Endothelial cell of umbilical vein (primary cell): Measurements from ENCODE around the gene ANGEL2. TPM values are rescaled to one million over a fixed set of nuclear protein-coding genes. Genes with fewer than 3 reads are reported as not detected.

Source experiments
- BruUV-seq: library from RNA; stranded (reverse); fragments of 400-500 nt; replicated peaks from 2 replicates; lab custom pipeline; 2021; lab: Mats Ljungman, UMichigan
- CTCF ChIA-PET: fragments of 300-600, 350-600 bp; sonication (Branson Sonifier 250); formaldehyde crosslinking; loops from one replicate; lab custom pipeline; 2021; ENCODE audit warnings: antibody characterized with exemption, inconsistent platforms; lab: Charles Lee
- POLR2A ChIA-PET: fragments of 300-600, 350-600 bp; sonication (Branson Sonifier 250); formaldehyde crosslinking; loops from one replicate; lab custom pipeline; 2021; ENCODE audit warnings: antibody characterized with exemption, inconsistent platforms; lab: Charles Lee
- DNase-seq: peaks from one replicate; pipeline ENCODE4 v3.0.0-alpha.2; 2011; ENCODE audit warnings: low read depth, low spot score
- FAIRE-seq: peaks from 2 replicates; lab custom pipeline; 2011; peaks lifted over from hg19 to GRCh38; lab: Jason Lieb, UNC
- H2AFZ ChIP-seq: 2 replicates; pipeline ENCODE4 v1.6.0; 2012; ENCODE audit warnings: low read depth, low read length, control low read depth, inconsistent platforms
- H3K27ac ChIP-seq: 2 replicates; pipeline ENCODE4 v1.5.1; 2011; ENCODE audit warnings: low read depth, mild to moderate bottlenecking, control low read depth, low read length, moderate library complexity; ENCODE audit not compliant: insufficient read depth
- H3K27me3 ChIP-seq, 2 experiments: 2 replicates each; pipeline versions ENCODE4 v1.6.0 to v1.6.1; 2011; ENCODE audit warnings: low read length in 2 of 2, mixed read lengths in 1 of 2; ENCODE audit not compliant: control insufficient read depth in 2 of 2, insufficient read depth in 2 of 2
- H3K36me3 ChIP-seq, 2 experiments: 2 replicates in 1 of 2; 3 replicates in 1 of 2; pipeline ENCODE4 v1.5.1; 2011; ENCODE audit warnings: low read length in 2 of 2, mild to moderate bottlenecking in 1 of 2, moderate library complexity in 1 of 2; ENCODE audit not compliant: control insufficient read depth in 2 of 2, insufficient read depth in 2 of 2; ENCODE audit errors: extremely low read depth in 1 of 2
- H3K4me1 ChIP-seq: 3 replicates; pipeline ENCODE4 v1.5.1; 2011; ENCODE audit warnings: mild to moderate bottlenecking, low read length; ENCODE audit not compliant: control insufficient read depth, insufficient read depth; ENCODE audit errors: extremely low read depth
- H3K4me2 ChIP-seq: 2 replicates; pipeline ENCODE4 v1.6.1; 2011; ENCODE audit warnings: low read length, control low read depth, mixed read lengths; ENCODE audit not compliant: insufficient read depth
- H3K4me3 ChIP-seq, 3 experiments: fragments of 200-600 bp in 1 of 3; sonication (generic), shearing (Covaris generic) in 1 of 3; replicated peaks in 1 of 3; 2 replicates each; pipeline ENCODE4 v1.5.1; 2011 to 2016; ENCODE audit warnings: control low read depth in 3 of 3, low read length in 3 of 3, mild to moderate bottlenecking in 2 of 3, inconsistent platforms in 1 of 3, low read depth in 1 of 3, moderate library complexity in 1 of 3; ENCODE audit not compliant: insufficient read depth in 1 of 3
- H3K79me2 ChIP-seq: 2 replicates; pipeline ENCODE4 v1.6.0; 2012; ENCODE audit warnings: low read length, inconsistent platforms; ENCODE audit not compliant: control insufficient read depth, insufficient read depth
- H3K9ac ChIP-seq: replicated peaks from 2 replicates; pipeline ENCODE3; 2011; ENCODE audit warnings: low read length, control low read depth; ENCODE audit not compliant: insufficient read depth; ENCODE audit errors: extremely low read depth
- H3K9me1 ChIP-seq: replicated peaks from 3 replicates; pipeline ENCODE4 v1.6.0; 2011; ENCODE audit warnings: mild to moderate bottlenecking, low read length; ENCODE audit not compliant: control insufficient read depth, insufficient read depth; ENCODE audit errors: extremely low read depth
- H3K9me3 ChIP-seq: replicated peaks from 2 replicates; pipeline ENCODE4 v1.5.1; 2012; ENCODE audit warnings: low read length, inconsistent platforms; ENCODE audit not compliant: control insufficient read depth, insufficient read depth
- H4K20me1 ChIP-seq: replicated peaks from 2 replicates; pipeline ENCODE3; 2011; ENCODE audit warnings: mild to moderate bottlenecking, low read length; ENCODE audit not compliant: control insufficient read depth, insufficient read depth; ENCODE audit errors: extremely low read depth
- EZH2 ChIP-seq: IDR thresholded peaks from 2 replicates; pipeline ENCODE4 v1.6.1; 2012; ENCODE audit warnings: borderline replicate concordance, low read depth, mild to moderate bottlenecking, moderate library complexity, low read length, inconsistent platforms; ENCODE audit not compliant: severe bottlenecking
- FOS ChIP-seq: IDR thresholded peaks from 2 replicates; pipeline ENCODE4 v1.6.1; 2011; ENCODE audit warnings: mild to moderate bottlenecking, low read length, moderate library complexity, borderline replicate concordance; ENCODE audit not compliant: insufficient read depth
- GATA2 ChIP-seq: IDR thresholded peaks from 2 replicates; pipeline ENCODE4 v1.7.0; 2011; ENCODE audit warnings: low read depth, mild to moderate bottlenecking, moderate library complexity, mixed read lengths, low read length; ENCODE audit not compliant: insufficient read length, insufficient read depth
- JUN ChIP-seq: IDR thresholded peaks from 2 replicates; pipeline ENCODE4 v1.6.1; 2011; ENCODE audit warnings: borderline replicate concordance, low read depth; ENCODE audit not compliant: insufficient read length, insufficient read depth
- MYC ChIP-seq: IDR thresholded peaks from one replicate; pipeline ENCODE4 v1.6.1; 2011; ENCODE audit warnings: mild to moderate bottlenecking, low read depth, low read length
- POLR2A ChIP-seq: IDR thresholded peaks from 2 replicates; pipeline ENCODE4 v1.6.1; 2012; ENCODE audit warnings: low read depth, mild to moderate bottlenecking, control low read depth, low read length
- POLR2AphosphoS5 ChIP-seq: IDR thresholded peaks from 2 replicates; pipeline ENCODE4 v1.6.1; 2012; ENCODE audit warnings: low read depth, mild to moderate bottlenecking, control low read depth, low read length, moderate library complexity; ENCODE audit not compliant: insufficient read depth
- dilution Hi-C: fragments of 300-500 bp; cut with MboI; formaldehyde crosslinking; loops from one replicate; pipeline ENCODE4 v1.15.0; 2019; ENCODE audit warnings: low sequenced_read_pairs; ENCODE audit not compliant: extremely low pct_ligation_motif_present
- intact Hi-C: fragments of 100-400 bp; cut with micrococcal nuclease; formaldehyde crosslinking; loops from one replicate; pipeline ENCODE4 v1.10.0; 2022
- polyA plus RNA-seq, 4 experiments: library from polyadenylated mRNA; depleted of rRNA in 3 of 4; stranded (reverse) in 3 of 4; unstranded in 1 of 4; fragments of >200 nt; gene quantifications; 2 replicates each; pipeline versions ENCODE4 v1.2.1 to v1.2.3, GENCODE V29; 2011 to 2012; ENCODE audit warnings: missing spikeins in 1 of 4
- total RNA-seq: library from RNA; stranded (reverse); gene quantifications from 2 replicates; pipeline ENCODE4 v1.2.3, GENCODE V29; 2021
- TF ChIP-seq, protein P1 (sequence below), 2 donors: IDR thresholded peaks; 1 replicate in 1 of 2; 2 replicates in 1 of 2; pipeline ENCODE4 v1.5.1; 2011; ENCODE audit warnings: low read length in 2 of 2, mild to moderate bottlenecking in 2 of 2, moderate library complexity in 2 of 2, control low read depth in 1 of 2, inconsistent platforms in 1 of 2, low read depth in 1 of 2; ENCODE audit not compliant: insufficient read depth in 1 of 2; ENCODE audit errors: extremely low read depth in 1 of 2
- TF ChIP-seq, protein P2 (sequence below): IDR thresholded peaks from 2 replicates; pipeline ENCODE4 v1.6.1; 2011; ENCODE audit not compliant: insufficient read depth, insufficient read length

The ANGEL2 gene
- total and polyA plus RNA-seq, 2 donors (not counting 3 experiments of a cell fraction or from before 2014, with no cell fraction given): 11.9 to 39.1 TPM

DNA sequence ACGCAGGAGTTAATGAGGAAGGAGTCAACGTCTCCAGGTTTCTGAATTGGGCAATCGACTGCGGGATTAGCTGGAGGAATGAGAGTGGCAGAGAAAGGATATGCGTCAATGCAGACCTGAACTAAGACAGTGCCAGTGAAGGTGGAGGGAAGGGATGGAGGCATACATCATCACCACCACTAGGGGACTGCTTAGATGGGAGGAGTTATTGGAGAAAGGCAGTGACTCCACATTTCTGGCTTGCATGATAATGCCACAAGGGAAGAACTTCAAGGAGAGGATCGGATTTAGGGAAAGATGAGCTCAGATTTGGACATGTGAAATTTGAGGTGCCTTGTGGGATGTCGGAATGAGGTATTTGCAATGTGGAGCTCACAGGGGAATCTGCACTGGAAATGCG is 47.9 kb downstream of the ANGEL2 start:
- H2AFZ ChIP-seq: no peak overlapping the region
- H3K36me3 ChIP-seq: no peaks in the 10 kb centered on the region
- ChIA-PET CTCF (interaction anchor here (1.0 to 2.6 kb wide), 10 partner anchors 8 to 303 kb away, joined by 3 to 14 read pairs (median 5); partner anchors contain the start of gene VASH2), POLR2A (no interaction called here)
- H3K9ac ChIP-seq: no peak overlapping the region
- H3K4me1 ChIP-seq: no peaks in the 10 kb centered on the region
- DNase-seq: no peak
- no peaks in the 10 kb centered on the region for H4K20me1 ChIP-seq
- no peaks in the 10 kb centered on the region for H3K9me1 ChIP-seq
- intact Hi-C loops (no loop called here), dilution Hi-C loops (no loop called here)
- no peak overlapping the region for H3K4me3 ChIP-seq
- no TSS peak for BruUV-seq
- no peak overlapping the region for H3K4me2 ChIP-seq
- H3K79me2 ChIP-seq: no peaks in the 10 kb centered on the region
- TF ChIP-seq POLR2AphosphoS5: no peak
- TF ChIP-seq JUN: no peak
- no peak for TF ChIP-seq GATA2
- TF ChIP-seq, protein P1, sequence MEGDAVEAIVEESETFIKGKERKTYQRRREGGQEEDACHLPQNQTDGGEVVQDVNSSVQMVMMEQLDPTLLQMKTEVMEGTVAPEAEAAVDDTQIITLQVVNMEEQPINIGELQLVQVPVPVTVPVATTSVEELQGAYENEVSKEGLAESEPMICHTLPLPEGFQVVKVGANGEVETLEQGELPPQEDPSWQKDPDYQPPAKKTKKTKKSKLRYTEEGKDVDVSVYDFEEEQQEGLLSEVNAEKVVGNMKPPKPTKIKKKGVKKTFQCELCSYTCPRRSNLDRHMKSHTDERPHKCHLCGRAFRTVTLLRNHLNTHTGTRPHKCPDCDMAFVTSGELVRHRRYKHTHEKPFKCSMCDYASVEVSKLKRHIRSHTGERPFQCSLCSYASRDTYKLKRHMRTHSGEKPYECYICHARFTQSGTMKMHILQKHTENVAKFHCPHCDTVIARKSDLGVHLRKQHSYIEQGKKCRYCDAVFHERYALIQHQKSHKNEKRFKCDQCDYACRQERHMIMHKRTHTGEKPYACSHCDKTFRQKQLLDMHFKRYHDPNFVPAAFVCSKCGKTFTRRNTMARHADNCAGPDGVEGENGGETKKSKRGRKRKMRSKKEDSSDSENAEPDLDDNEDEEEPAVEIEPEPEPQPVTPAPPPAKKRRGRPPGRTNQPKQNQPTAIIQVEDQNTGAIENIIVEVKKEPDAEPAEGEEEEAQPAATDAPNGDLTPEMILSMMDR (IDR thresholded peaks at IDR 0.05; ENCODE audit: extremely low read depth in 1 of 2, insufficient read depth in 1 of 2, low read depth in 1 of 2, low read length in 2 of 2): peak; percentile 34 to 58
- peak; percentile 60 for FAIRE-seq
- no peak overlapping the region for H3K27ac ChIP-seq
- H3K9me3 ChIP-seq: no peaks in the 10 kb centered on the region
- H3K27me3 ChIP-seq: peaks cover 0 to 6% of the 10 kb centered on the region in 2 experiments

DNA sequence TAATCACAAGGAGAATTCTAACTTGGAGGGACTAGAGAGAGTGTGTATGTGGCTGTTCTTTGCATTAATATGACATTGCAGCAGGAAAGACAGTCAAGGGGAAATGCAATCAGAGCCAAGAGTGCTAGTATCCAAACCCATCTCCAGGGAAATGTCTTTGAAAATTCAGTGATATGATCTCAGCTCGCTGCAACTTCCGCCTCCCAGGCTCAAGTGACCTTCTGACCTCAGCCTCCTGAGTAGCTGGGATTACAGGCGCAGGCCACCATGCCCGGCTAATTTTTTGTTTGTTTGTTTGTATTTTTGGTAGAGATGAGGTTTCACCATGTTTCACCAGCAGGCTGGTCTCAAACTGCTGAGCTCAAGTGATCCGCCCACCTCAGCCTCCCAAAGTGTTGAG is 49.1 kb downstream of the ANGEL2 start:
- Histone ChIP-seq H3K4me2 (no peak overlapping the region), H4K20me1 (no peaks in the 10 kb centered on the region), H3K4me3 (no peak overlapping the region), H3K27me3 (peaks cover 0 to 6% of the 10 kb centered on the region in 2 experiments), H3K36me3 (no peaks in the 10 kb centered on the region), H3K9ac (no peak overlapping the region), H2AFZ (no peak overlapping the region), H3K79me2 (no peaks in the 10 kb centered on the region), H3K4me1 (no peaks in the 10 kb centered on the region), H3K27ac (no peak overlapping the region), H3K9me1 (no peaks in the 10 kb centered on the region), H3K9me3 (no peaks in the 10 kb centered on the region)
- no TSS peak for BruUV-seq
- intact Hi-C loops (no loop called here), dilution Hi-C loops (no loop called here)
- TF ChIP-seq, protein P2, sequence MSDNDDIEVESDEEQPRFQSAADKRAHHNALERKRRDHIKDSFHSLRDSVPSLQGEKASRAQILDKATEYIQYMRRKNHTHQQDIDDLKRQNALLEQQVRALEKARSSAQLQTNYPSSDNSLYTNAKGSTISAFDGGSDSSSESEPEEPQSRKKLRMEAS: no peak
- TF ChIP-seq EZH2: no peak
- no peak for TF ChIP-seq FOS
- TF ChIP-seq, protein P1 (IDR thresholded peaks at IDR 0.05; ENCODE audit: extremely low read depth in 1 of 2, insufficient read depth in 1 of 2, low read depth in 1 of 2, low read length in 2 of 2): no peak
- no peak for TF ChIP-seq POLR2AphosphoS5
- no peak for TF ChIP-seq GATA2
- no peak for TF ChIP-seq POLR2A
- no peak for TF ChIP-seq MYC
- no peak for TF ChIP-seq JUN
- POLR2A ChIA-PET: no interaction called here
- FAIRE-seq (no peak), DNase-seq (no peak)
- CTCF ChIA-PET: interaction anchor here (0.8 to 2.6 kb wide), 5 partner anchors 9 to 314 kb away, joined by 3 to 14 read pairs (median 10); partner anchors contain the start of gene VASH2
